SK-N-SH treated with all-trans-retinoic acid at 6 μM for 48 hours (cell line): ENCODE data around the gene PPM1G.

Source experiments
- ATAC-seq: fragments of 200-7000 bp; cut with Tn5 transposase; 3 replicates; pipeline ENCODE4 v1.9.1; 2020; ENCODE audit warnings: mild to moderate bottlenecking, moderate library complexity
- ARNTL ChIP-seq: fragments of 450-650 bp; formaldehyde crosslinking; IDR thresholded peaks from 2 replicates; pipeline ENCODE4 v1.5.0; 2020; ENCODE audit warnings: low read depth, mild to moderate bottlenecking, moderate library complexity, borderline replicate concordance
- BACH2 ChIP-seq: fragments of 250-450 bp; sonication (Bioruptor Pico); IDR thresholded peaks from 2 replicates; pipeline ENCODE4 v1.9.0; 2021; ENCODE audit warnings: mild to moderate bottlenecking, borderline replicate concordance
- CREB5 ChIP-seq: fragments of 250-450 bp; sonication (Bioruptor Pico); IDR thresholded peaks from 2 replicates; pipeline ENCODE4 v1.5.1; 2020; ENCODE audit warnings: low read depth, mild to moderate bottlenecking, moderate library complexity
- ESRRG ChIP-seq: fragments of 250-450 bp; sonication (Bioruptor Pico); IDR thresholded peaks from 2 replicates; pipeline ENCODE4 v1.6.1; 2021; ENCODE audit warnings: mild to moderate bottlenecking
- GLIS3 ChIP-seq: fragments of 250-450 bp; sonication (Bioruptor Pico); IDR thresholded peaks from 2 replicates; pipeline ENCODE4 v1.5.0; 2020; ENCODE audit warnings: mild to moderate bottlenecking, moderate library complexity
- ISL1 ChIP-seq: fragments of 250-450 bp; sonication (Bioruptor Pico); IDR thresholded peaks from 2 replicates; pipeline ENCODE4 v2.1.2; 2022; ENCODE audit warnings: mild to moderate bottlenecking, moderate library complexity
- OSR1 ChIP-seq: fragments of 250-450 bp; sonication (Bioruptor Pico); IDR thresholded peaks from 2 replicates; pipeline ENCODE4 v1.8.0; 2022; ENCODE audit warnings: moderate library complexity, mild to moderate bottlenecking, inconsistent platforms
- PATZ1 ChIP-seq: fragments of 250-450 bp; sonication (Bioruptor Pico); IDR thresholded peaks from 2 replicates; pipeline ENCODE4 v1.8.0; 2020; ENCODE audit warnings: mild to moderate bottlenecking, moderate library complexity, borderline replicate concordance
- SNAI2 ChIP-seq: fragments of 250-450 bp; sonication (Bioruptor Pico); IDR thresholded peaks from 2 replicates; pipeline ENCODE4 v1.5.0; 2020; ENCODE audit warnings: mild to moderate bottlenecking, moderate library complexity
- TCF4 ChIP-seq: fragments of 250-450 bp; sonication (Bioruptor Pico); IDR thresholded peaks from 2 replicates; pipeline ENCODE4 v1.8.0; 2021; ENCODE audit warnings: mild to moderate bottlenecking, moderate library complexity, borderline replicate concordance
- TOX ChIP-seq: fragments of 250-450 bp; sonication (Bioruptor Pico); IDR thresholded peaks from 2 replicates; pipeline ENCODE4 v1.8.0; 2021; ENCODE audit warnings: mild to moderate bottlenecking, moderate library complexity, borderline replicate concordance
- ZFP3 ChIP-seq: fragments of 250-450 bp; sonication (Bioruptor Pico); IDR thresholded peaks from 2 replicates; pipeline ENCODE4 v1.5.0; 2020; ENCODE audit warnings: mild to moderate bottlenecking, moderate library complexity
- ZFP30 ChIP-seq: fragments of 450-650 bp; formaldehyde crosslinking; IDR thresholded peaks from 2 replicates; pipeline ENCODE4 v1.5.0; 2022; ENCODE audit warnings: mild to moderate bottlenecking, moderate library complexity
- ZNF70 ChIP-seq: fragments of 450-650 bp; formaldehyde crosslinking; IDR thresholded peaks from 2 replicates; pipeline ENCODE4 v1.5.0; 2020; ENCODE audit warnings: mild to moderate bottlenecking, moderate library complexity
- ZNF8 ChIP-seq: fragments of 450-650 bp; formaldehyde crosslinking; IDR thresholded peaks from 2 replicates; pipeline ENCODE4 v1.5.0; 2020; ENCODE audit warnings: mild to moderate bottlenecking, moderate library complexity
- TF ChIP-seq, protein P1 (sequence below): fragments of 250-450 bp; sonication (Bioruptor Pico); IDR thresholded peaks from 2 replicates; pipeline ENCODE4 v1.5.1; 2021; ENCODE audit warnings: mild to moderate bottlenecking, moderate library complexity
- TF ChIP-seq, protein P2 (sequence below): fragments of 250-450 bp; sonication (Bioruptor Pico); IDR thresholded peaks from 2 replicates; pipeline ENCODE4 v1.8.0; 2021; ENCODE audit warnings: low read depth, mild to moderate bottlenecking, moderate library complexity, borderline replicate concordance
- TF ChIP-seq, protein P3 (sequence below): fragments of 250-450 bp; sonication (Bioruptor Pico); IDR thresholded peaks from 2 replicates; pipeline ENCODE4 v1.5.0; 2020; ENCODE audit warnings: mild to moderate bottlenecking, moderate library complexity

Gene PPM1G

GRCh38 chr2:27421660-27422250 is 12.4 kb upstream of the PPM1G start:
- ATAC-seq: no peak
- TF ChIP-seq, protein P1, sequence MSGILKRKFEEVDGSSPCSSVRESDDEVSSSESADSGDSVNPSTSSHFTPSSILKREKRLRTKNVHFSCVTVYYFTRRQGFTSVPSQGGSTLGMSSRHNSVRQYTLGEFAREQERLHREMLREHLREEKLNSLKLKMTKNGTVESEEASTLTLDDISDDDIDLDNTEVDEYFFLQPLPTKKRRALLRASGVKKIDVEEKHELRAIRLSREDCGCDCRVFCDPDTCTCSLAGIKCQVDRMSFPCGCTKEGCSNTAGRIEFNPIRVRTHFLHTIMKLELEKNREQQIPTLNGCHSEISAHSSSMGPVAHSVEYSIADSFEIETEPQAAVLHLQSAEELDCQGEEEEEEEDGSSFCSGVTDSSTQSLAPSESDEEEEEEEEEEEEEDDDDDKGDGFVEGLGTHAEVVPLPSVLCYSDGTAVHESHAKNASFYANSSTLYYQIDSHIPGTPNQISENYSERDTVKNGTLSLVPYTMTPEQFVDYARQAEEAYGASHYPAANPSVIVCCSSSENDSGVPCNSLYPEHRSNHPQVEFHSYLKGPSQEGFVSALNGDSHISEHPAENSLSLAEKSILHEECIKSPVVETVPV (CRISPR knock-in tag): no peak
- TF ChIP-seq OSR1 (no peak), ZFP3 (no peak), BACH2 (CRISPR knock-in tag) (no peak), GLIS3 (CRISPR knock-in tag) (no peak), ARNTL (CRISPR knock-in tag) (no peak), SNAI2 (CRISPR knock-in tag) (no peak), ZFP30 (CRISPR knock-in tag) (no peak), CREB5 (CRISPR knock-in tag) (no peak)
- TF ChIP-seq, protein P2, sequence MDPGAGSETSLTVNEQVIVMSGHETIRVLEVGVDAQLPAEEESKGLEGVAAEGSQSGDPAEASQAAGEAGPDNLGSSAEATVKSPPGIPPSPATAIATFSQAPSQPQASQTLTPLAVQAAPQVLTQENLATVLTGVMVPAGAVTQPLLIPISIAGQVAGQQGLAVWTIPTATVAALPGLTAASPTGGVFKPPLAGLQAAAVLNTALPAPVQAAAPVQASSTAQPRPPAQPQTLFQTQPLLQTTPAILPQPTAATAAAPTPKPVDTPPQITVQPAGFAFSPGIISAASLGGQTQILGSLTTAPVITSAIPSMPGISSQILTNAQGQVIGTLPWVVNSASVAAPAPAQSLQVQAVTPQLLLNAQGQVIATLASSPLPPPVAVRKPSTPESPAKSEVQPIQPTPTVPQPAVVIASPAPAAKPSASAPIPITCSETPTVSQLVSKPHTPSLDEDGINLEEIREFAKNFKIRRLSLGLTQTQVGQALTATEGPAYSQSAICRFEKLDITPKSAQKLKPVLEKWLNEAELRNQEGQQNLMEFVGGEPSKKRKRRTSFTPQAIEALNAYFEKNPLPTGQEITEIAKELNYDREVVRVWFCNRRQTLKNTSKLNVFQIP (CRISPR knock-in tag): no peak
- TF ChIP-seq, protein P3, sequence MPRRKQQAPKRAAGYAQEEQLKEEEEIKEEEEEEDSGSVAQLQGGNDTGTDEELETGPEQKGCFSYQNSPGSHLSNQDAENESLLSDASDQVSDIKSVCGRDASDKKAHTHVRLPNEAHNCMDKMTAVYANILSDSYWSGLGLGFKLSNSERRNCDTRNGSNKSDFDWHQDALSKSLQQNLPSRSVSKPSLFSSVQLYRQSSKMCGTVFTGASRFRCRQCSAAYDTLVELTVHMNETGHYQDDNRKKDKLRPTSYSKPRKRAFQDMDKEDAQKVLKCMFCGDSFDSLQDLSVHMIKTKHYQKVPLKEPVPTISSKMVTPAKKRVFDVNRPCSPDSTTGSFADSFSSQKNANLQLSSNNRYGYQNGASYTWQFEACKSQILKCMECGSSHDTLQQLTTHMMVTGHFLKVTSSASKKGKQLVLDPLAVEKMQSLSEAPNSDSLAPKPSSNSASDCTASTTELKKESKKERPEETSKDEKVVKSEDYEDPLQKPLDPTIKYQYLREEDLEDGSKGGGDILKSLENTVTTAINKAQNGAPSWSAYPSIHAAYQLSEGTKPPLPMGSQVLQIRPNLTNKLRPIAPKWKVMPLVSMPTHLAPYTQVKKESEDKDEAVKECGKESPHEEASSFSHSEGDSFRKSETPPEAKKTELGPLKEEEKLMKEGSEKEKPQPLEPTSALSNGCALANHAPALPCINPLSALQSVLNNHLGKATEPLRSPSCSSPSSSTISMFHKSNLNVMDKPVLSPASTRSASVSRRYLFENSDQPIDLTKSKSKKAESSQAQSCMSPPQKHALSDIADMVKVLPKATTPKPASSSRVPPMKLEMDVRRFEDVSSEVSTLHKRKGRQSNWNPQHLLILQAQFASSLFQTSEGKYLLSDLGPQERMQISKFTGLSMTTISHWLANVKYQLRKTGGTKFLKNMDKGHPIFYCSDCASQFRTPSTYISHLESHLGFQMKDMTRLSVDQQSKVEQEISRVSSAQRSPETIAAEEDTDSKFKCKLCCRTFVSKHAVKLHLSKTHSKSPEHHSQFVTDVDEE (CRISPR knock-in tag): no peak

DNA sequence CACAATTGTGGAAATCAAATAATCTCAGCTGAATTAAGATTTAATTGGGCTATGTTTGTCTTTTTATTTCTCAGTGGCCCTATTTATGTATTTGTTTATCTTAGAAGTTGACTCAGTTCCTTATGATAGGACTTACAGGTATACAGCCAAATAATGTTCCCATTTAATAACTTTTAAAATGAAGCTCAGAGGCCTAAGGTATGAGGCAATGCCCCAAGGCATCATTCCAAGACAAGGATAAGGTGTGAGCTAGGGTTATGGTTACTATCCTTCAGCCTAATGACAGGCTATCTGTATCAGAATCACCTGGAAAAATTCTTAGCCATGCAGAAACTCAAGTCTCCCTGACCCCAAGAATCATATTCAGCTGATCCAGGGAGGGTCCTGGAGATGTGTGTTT is 11.6 kb upstream of the PPM1G start:
- TF ChIP-seq ISL1 (no peak), ZNF8 (no peak), ZFP3 (no peak), CREB5 (CRISPR knock-in tag) (no peak), PATZ1 (CRISPR knock-in tag) (no peak), TCF4 (CRISPR knock-in tag) (no peak), ZNF70 (CRISPR knock-in tag) (no peak), OSR1 (no peak), ESRRG (CRISPR knock-in tag) (no peak), SNAI2 (CRISPR knock-in tag) (no peak), ARNTL (CRISPR knock-in tag) (no peak), TOX (no peak)
- TF ChIP-seq, protein P1 (CRISPR knock-in tag): no peak
- TF ChIP-seq, protein P3 (CRISPR knock-in tag): no peak

More for the DNA sequence above, 11.6 kb upstream of the PPM1G start:
- ATAC-seq: no peak
